Kidney capillary endothelial cell (primary cell): ENCODE data around the gene GPC1.

Experiments used
- DNase-seq: peaks from one replicate; pipeline ENCODE4 v3.0.0-alpha.2; 2018; ENCODE audit warnings: low spot score

Gene GPC1

DNA sequence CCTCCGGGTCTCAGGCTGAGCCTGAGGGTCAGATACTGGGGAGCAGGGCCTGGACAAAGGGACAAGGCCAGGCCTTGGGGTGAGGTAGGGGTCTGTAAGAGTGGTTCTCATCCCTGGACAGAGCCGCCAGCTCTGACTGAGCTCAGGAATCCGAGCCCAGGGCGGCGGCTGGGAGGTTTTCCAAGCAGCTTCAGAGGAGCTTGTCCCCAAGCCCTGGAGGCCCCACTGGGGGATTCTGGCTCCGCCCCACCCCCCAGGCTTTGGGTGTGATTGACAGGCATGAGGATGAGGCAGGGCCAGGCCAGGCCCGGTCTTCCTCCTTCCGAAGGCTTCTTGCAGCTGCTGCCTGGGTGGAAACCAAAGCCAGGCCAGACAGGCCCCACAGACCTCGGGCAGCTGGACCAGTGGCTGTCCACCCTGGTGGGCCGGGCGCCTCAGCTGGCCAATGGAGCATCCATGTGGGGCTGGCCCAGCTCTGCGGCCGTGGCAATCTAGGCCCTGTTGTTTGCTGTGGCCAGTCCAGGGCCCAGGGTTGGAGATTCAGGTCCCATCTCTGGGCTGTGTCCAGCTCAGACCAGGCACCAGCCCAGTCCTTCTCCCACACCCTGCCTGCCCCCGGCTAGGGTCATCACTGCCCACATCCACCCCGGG is 23.1 kb upstream of the GPC1 start:
- no peak for DNase-seq

GRCh38 chr2:240412975-240413812 is 22.3 kb upstream of the GPC1 start:
- no peak for DNase-seq

DNA sequence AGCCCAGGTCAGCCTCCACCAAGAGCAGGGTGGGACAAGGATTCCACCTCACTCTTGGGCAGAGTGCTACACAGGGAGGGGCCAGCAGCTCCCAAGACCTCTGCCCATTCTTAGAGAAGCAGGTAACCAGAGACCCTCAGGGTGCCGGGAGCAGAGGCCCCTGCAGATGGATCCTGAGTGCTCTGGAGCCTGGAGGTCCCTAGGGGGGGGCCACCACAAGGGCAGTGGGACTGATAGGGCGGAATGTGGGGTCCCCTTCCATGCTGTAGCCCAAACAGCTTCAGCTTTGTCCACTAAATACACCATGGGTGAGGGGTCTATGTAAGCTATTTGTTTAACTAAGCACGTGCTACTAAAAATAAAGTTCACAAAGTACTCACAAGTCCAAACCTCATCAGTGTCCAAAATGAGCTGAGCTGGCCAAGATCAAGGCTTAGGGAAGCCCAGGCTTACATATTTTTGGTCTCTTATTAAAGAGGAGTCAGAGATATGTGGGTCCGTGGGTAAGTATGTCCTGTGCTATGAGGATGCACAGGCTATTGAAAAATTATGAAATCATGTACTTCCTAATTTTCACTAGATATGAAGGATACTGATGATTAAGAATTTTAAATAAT is 21.5 kb upstream of the GPC1 start:
- DNase-seq = no peak

DNA sequence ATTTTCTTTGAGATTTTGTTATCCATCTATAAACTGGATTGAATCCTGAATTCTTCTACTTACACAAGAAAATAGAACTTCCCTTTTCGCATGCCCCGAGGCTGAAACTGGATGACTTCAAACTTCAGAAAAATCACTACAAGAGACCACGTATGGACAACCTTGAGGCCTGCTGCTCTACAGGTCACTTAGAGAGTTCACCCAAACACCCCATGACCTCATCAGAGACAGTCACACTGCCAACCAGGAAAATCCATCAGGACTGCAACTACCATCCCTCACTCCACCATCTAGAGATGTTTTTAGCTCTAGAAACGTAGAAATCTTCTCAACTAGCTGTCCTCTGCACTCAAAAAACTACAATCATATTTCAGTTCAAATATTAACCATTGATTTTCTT is 18.6 kb upstream of the GPC1 start:
- DNase-seq = no peak

DNA sequence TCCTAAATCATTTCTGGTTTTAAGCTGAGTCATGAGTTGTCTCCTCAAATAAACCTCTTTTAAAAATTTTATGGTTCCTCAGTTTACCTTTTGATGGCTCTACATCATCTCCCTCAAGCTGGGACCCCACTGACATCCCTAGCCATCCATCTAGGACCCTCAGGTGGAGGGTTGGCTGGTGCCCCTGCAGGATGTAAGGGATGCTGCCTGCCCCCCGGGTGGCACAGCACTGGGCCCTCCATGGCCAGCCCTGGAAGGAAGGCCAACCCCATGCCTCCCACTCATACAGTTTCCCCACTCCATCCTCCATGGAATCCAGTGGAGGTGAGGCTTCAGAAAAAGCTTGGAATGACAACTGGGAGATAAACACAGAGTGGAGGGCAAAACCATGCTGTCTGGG is 17.2 kb upstream of the GPC1 start:
- no peak for DNase-seq

DNA sequence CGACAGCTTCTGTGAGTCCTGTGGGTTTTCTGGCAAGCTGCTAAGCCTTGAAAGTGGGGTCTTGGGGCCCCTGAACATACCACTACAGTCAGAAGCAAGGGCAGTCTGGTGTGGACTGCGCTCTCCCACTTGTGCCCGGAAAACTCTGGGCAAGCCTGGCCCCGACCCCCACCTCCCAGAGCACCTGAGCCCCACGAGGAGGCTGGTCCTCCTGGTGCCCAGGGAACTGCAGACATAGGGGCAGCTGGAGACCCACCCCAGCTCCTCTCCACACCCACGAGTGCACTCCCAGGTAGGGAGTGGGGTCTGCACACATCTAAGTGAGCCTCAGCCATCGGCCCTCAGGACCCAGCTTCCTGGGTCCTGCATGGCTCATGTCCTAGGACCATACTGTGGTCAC is 16.2 kb upstream of the GPC1 start:
- DNase-seq = no peak

DNA sequence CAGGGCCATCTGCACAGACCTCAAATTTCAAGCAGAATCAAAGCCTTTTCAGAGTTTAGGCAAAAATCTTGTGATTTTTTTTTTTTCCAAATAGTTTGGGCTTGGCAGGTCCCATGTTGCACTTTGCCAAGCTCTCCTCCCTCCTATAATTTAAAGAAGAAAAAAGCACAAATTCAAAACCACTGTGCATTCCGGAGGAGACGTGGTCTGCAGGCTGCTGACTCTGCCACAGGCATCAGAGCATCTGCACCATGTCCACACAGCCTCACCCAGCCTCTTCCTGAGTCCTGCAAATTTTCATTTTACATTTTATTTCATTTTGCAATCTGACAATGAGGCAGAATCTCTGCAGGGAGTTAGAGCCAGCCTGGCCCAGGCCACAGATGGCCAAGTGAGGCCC is 15.7 kb upstream of the GPC1 start:
- DNase-seq = no peak

- no peak for DNase-seq
These were observed 15.0 kb upstream of the GPC1 start for GRCh38 chr2:240420206-240421104.

DNA sequence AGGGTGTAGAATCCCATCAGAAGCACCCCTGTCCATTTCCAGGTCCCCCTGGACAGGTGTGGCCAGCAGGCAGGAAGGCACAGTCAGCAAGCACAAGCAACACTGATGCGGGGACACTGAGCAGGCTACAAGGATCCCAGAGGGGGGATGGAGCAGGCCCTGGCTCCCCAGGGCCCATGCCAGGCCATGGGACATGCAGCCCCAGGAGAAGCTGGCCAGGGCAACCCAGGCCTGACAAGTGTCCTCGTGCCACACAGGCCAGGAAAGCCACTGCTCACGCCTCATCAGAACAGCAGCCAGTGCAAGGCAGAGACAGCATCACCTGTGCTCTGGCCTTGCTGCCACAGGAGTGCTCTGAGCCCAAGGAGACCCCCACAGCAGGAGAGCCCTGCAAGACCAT is 14.1 kb upstream of the GPC1 start:
- no peak for DNase-seq

GRCh38 chr2:240422658-240423329 is 12.7 kb upstream of the GPC1 start:
- DNase-seq = no peak

- DNase-seq = no peak
These were observed 11.7 kb upstream of the GPC1 start for GRCh38 chr2:240423788-240424191.

DNA sequence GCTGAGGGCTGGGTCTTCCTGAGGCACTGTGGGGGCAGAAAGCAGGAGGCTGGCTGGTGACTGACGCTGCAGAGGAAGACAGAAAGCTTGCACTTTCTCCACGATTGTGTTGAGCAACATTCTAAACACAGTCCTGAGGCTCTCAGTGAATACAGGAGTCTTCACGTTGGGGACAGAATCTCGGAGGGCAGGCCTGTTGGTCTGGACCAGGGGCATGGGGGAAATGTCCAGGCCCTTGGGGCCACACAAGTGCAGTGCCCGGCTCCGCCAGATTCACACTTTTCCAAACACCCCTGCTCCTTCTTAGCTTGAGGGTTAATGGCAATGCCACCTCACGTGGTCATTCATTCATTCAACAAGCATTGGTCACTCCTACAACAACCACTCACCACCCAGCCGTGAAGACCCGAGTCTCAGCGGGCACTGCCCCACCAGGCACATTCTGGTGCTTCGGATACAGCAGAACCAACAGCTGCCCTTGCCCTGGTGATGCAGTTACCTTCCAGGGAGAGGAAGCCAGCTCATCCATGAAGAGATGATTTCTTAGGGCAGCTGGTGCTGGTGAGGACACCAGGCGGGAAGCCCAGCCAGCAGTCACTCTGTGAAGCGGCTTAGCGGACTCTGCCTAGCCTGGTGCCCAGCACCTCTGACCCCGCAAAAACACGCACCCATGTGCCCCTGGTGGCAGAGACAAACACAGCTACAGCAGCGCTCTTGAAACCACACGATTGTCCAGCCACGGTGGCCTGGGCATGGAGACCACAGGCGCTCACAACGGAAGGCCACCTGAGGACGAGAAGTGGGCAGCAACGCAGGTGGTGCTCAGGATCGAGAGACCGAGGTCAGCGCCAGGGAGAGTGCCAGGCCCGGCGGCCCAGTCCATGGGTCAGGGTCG is 10.9 kb upstream of the GPC1 start:
- no peak for DNase-seq

- no peak for DNase-seq
These were observed 10.2 kb upstream of the GPC1 start for GRCh38 chr2:240425236-240425615.

DNA sequence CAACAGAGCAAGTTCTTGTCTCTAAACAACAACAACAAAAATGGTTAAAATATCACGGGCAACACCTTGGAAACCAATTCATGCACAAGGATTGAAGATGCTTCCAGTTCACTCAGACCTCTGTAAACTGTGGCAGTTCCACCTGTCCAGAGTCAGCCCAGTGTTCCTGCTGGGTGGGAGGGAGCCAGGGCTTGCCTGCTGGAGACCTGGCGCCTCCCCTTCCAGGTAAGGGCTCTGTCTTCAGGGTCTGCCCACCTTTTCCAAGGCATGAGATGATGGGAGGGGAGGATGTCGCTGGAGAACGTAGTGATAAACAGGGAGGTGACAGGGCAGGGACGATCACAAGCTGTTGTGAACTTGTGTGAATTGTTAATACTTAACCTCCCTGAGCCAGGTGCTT is 9.8 kb upstream of the GPC1 start:
- no peak for DNase-seq

DNA sequence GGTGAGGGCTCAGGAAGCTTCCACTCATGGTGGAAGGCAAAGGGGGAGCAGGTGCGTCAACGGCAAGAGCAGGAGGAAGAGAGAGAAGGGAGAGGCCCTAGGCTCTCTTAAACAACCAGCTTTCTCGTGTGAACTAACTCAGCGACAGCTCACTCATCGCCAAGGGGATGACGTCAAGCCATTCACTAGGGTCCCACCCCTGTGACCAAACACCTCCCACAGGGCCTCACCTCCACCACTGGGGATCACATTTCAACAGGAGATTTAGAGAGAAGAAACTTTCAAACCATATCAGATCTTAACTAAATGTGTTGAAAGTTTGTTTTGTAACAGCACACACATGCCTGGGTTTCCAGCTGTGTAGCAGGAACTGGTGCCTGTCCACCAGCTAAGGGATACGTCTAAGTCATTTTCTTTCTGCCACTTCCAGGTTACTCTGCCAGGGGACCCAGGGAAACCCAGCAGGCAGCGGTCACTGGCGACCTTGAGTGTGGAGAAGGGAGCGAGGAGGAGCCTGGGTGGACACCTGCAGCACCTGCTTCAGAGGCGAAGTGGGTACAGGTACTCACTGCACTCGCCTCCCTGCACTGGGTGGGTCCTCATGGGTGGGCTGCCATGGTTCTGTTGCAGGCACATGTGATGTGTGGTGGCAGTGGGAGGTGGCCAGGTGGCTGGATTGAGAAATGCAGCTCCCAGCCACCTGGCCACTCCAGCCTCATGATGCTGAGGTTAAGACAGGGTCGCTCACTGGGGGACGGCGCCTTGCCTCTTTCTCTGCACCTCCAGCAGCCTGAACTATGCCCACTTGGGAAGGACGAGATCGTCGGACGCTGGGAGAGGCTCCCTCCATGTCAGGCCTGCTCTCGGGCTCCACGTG is 8.4 kb upstream of the GPC1 start:
- DNase-seq = no peak

DNA sequence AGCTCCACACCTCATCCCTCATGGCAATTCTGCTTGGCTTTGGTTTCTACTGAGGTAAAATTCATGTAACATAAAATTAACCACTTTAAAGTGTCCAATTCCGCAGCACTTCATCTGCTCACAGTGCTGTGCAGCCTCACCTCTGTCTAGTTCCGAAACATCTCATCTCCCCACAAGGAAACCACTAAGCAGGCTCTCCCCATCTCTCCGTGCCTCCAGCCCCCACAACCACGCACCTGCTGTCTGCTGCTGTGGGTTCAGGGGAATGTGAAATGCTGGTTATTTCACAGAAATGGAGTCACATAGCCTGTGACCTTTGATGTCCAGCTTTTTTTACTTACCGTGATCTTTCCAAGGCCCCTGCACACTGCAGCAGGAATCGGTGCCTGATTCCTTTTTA is 7.7 kb upstream of the GPC1 start:
- no peak for DNase-seq

GRCh38 chr2:240428245-240428644 is 7.2 kb upstream of the GPC1 start:
- DNase-seq = no peak

DNA sequence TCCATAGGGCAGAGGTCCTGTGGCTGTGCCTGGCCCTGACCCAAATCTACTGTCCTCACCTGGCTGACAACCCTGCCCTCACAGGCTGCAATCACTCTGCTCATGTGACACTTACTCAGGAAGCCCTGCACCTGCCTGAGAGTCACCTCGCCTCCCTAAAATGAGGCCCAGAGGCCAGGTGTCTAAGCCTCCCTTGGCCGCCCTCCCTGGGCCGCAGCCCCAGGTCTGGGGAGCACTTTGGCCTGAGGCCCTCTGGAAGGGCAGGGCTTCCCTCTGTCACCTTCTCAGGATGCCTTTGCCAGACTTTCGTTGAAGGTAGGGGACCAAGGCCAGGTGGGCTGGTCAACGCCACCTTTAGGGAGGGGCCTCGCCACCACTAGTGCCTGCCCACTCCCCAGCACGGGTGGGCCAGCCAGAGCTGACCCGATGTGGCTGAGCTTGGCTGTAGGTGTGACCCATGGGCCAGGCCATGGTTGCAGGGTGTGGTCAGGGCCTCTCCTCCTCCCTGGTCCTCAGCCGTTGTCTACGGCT is 6.1 kb upstream of the GPC1 start:
- DNase-seq = no peak

DNA sequence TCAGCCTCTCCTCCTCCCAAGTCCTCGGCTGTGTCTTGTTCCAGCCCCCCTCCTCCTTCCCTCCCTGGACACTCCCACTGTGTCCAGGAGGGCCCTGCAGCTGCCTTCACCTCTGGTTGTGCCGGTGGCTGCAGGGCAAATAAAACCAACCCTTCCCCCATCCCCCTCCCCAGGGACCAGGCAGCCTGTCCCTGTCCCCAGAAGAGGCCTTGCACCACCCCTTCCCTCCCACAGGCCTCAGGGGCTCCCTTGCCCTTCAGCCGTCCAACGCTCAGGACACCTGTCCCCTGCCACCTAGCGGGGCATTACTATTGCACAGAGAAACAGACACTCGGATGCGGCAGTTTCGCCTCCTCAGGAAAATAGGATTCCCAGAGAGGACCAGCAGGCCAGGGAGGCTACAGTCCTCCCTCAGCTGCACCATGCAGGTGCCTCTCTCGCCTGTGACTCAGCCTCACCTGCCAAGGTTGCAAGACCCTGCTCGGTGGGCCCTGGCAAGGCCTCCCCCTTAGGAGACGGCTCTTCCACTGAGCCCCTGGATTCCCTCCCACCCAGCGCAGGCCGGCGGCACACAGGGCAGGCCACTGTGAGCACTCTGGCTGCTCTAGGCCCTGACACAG is 5.5 kb upstream of the GPC1 start:
- DNase-seq = no peak
